Measurements from ENCODE around the gene FAM131A. TPM values are rescaled to one million over a fixed set of nuclear protein-coding genes. Genes with fewer than 3 reads are reported as not detected.

FAM131A gene
- total RNA-seq, 1 experiment from 2014 or later = 14.4 TPM

GRCh38 chr3:184387174-184387714, 49.8 kb downstream of the FAM131A start:
- Histone ChIP-seq H3K4me2 (ENCODE audit: insufficient read depth, insufficient read length, low read length) (no peak overlapping the region), H3K9ac (ENCODE audit: extremely low read depth, insufficient read length, low read length) (no peak overlapping the region), H2BK20ac (ENCODE audit: low read depth, low read length, poor library complexity, severe bottlenecking) (no peak overlapping the region), H3K4me1 (ENCODE audit: insufficient read depth, low read length) (no peaks in the 10 kb centered on the region), H3K23ac (ENCODE audit: insufficient read length, low read depth, low read length) (no peak overlapping the region), H3K14ac (ENCODE audit: insufficient read depth, low read length) (no peak overlapping the region), H3K27me3 (ENCODE audit: insufficient read depth, low read length) (peaks cover 5% of the 10 kb centered on the region; the same call in 1 of the 2 replicates), H2BK12ac (ENCODE audit: insufficient read length, low read depth, low read length) (no peak overlapping the region), H2BK5ac (ENCODE audit: insufficient read length, low read length) (no peak overlapping the region), H2AK5ac (ENCODE audit: insufficient read length, low read length) (no peak overlapping the region), H3K9me3 (ENCODE audit: control insufficient read depth, low read depth, low read length) (no peaks in the 10 kb centered on the region), H3K23me2 (ENCODE audit: insufficient read length, low read depth, low read length, poor library complexity, severe bottlenecking) (no peaks in the 10 kb centered on the region), H3T11ph (ENCODE audit: low read length) (no peak overlapping the region), H2AFZ (ENCODE audit: low read length) (no peak overlapping the region), H3K18ac (ENCODE audit: insufficient read length, low read depth, low read length) (no peak overlapping the region), H3K27ac (ENCODE audit: insufficient read length, low read depth, low read length) (no peak overlapping the region), H3K79me2 (ENCODE audit: insufficient read depth, low read length) (no peaks in the 10 kb centered on the region), H4K91ac (ENCODE audit: insufficient read length, low read depth, low read length) (no peak overlapping the region), H4K5ac (ENCODE audit: insufficient read length, low read depth, low read length) (no peak overlapping the region), H4K8ac (replicated peaks; ENCODE audit: insufficient read length, low read depth, low read length) (no peak overlapping the region), H3K79me1 (ENCODE audit: insufficient read depth, low read depth, low read length, poor library complexity, severe bottlenecking) (no peaks in the 10 kb centered on the region), H2BK120ac (ENCODE audit: low read depth, low read length, poor library complexity, severe bottlenecking) (no peak overlapping the region), H3K4ac (ENCODE audit: low read depth, low read length) (no peak overlapping the region), H3K56ac (ENCODE audit: insufficient read length, low read depth, low read length) (no peak overlapping the region), H4K20me1 (ENCODE audit: control insufficient read depth, insufficient read depth, insufficient read length) (no peaks in the 10 kb centered on the region), H2BK15ac (ENCODE audit: low read depth, low read length) (no peak overlapping the region)
- Mint-ChIP-seq H3K4me3 (no peak overlapping the region), H3K27ac (no peak overlapping the region), H3K36me3 (ENCODE audit: insufficient read depth in 1 of 3, low read depth in 3 of 3) (no peaks in the 10 kb centered on the region), H3K9me3 (no peaks in the 10 kb centered on the region; a peak in 1 of 5 replicates), H3K4me1 (peaks cover 4 to 6% of the 10 kb centered on the region in 2 experiments; a peak in 3 of 4 replicates), H3K27me3 (ENCODE audit: low read depth) (peaks cover 46% of the 10 kb centered on the region)
- no CpG with 5 or more reads among the region's 12 CpGs for WGBS (ENCODE audit: extremely low coverage, insufficient read length, low lambda C conversion rate)
- DNase-seq = no peak
- no peak for TF ChIP-seq CTCF (conservative IDR thresholded peaks at IDR 0.05)

Measured in H9 (cell line).